ENCODE measurements around the gene CEP20. TPM values are rescaled to one million over a fixed set of nuclear protein-coding genes. Genes with fewer than 3 reads are reported as not detected.
A peak's percentile ranks its signal among the peaks of the same experiment; 100 is the strongest.

Gene CEP20
- total RNA-seq, 1 experiment from 2014 or later = 52.4 TPM

- Mint-ChIP-seq H3K36me3 (ENCODE audit: insufficient read depth, unreplicated experiment) (no peaks in the 10 kb centered on the region), H3K27ac (ENCODE audit: unreplicated experiment) (no peak overlapping the region), H3K4me3 (ENCODE audit: low read depth, unreplicated experiment) (no peak overlapping the region), H3K9me3 (ENCODE audit: low read depth, unreplicated experiment) (no peaks in the 10 kb centered on the region), H3K4me1 (ENCODE audit: low read depth, unreplicated experiment) (peaks cover 19% of the 10 kb centered on the region), H3K27me3 (ENCODE audit: unreplicated experiment) (no peaks in the 10 kb centered on the region)
- TF ChIP-seq, protein P1, sequence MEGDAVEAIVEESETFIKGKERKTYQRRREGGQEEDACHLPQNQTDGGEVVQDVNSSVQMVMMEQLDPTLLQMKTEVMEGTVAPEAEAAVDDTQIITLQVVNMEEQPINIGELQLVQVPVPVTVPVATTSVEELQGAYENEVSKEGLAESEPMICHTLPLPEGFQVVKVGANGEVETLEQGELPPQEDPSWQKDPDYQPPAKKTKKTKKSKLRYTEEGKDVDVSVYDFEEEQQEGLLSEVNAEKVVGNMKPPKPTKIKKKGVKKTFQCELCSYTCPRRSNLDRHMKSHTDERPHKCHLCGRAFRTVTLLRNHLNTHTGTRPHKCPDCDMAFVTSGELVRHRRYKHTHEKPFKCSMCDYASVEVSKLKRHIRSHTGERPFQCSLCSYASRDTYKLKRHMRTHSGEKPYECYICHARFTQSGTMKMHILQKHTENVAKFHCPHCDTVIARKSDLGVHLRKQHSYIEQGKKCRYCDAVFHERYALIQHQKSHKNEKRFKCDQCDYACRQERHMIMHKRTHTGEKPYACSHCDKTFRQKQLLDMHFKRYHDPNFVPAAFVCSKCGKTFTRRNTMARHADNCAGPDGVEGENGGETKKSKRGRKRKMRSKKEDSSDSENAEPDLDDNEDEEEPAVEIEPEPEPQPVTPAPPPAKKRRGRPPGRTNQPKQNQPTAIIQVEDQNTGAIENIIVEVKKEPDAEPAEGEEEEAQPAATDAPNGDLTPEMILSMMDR (IDR thresholded peaks at IDR 0.05; ENCODE audit: unreplicated experiment) = no peak
- CTCF ChIA-PET = no interaction called here
- no peak for DNase-seq
- no TSS peak for BruUV-seq (replicated peaks)
- intact Hi-C loops (cut with micrococcal nuclease; ENCODE audit: unreplicated experiment) = loop anchor here (5.0 kb wide), 1 partner anchor 46 kb away; the partner anchor contains the start of gene ABCC1
These were observed 12.6 kb upstream of the CEP20 start for GRCh38 chr16:15900901-15901500.

GRCh38 chr16:15900357-15900756, 12.0 kb upstream of the CEP20 start:
- no peak for DNase-seq
- no peaks in the 10 kb centered on the region for H3K9me3 Mint-ChIP-seq (ENCODE audit: low read depth, unreplicated experiment)
- no peaks in the 10 kb centered on the region for H3K27me3 Mint-ChIP-seq (ENCODE audit: unreplicated experiment)
- intact Hi-C loops (cut with micrococcal nuclease; ENCODE audit: unreplicated experiment) = loop anchor here (5.0 kb wide), 1 partner anchor 47 kb away; the partner anchor contains the start of gene ABCC1
- TF ChIP-seq, protein P1 (IDR thresholded peaks at IDR 0.05; ENCODE audit: unreplicated experiment) = no peak
- no peaks in the 10 kb centered on the region for H3K36me3 Mint-ChIP-seq (ENCODE audit: insufficient read depth, unreplicated experiment)
- no peak overlapping the region for H3K4me3 Mint-ChIP-seq (ENCODE audit: low read depth, unreplicated experiment)
- peaks cover 19% of the 10 kb centered on the region for H3K4me1 Mint-ChIP-seq (ENCODE audit: low read depth, unreplicated experiment)
- H3K27ac Mint-ChIP-seq (ENCODE audit: unreplicated experiment) = no peak overlapping the region
- CTCF ChIA-PET = interaction anchor here (0.6 to 1.9 kb wide), 4 partner anchors 12 to 270 kb away, joined by 3 to 10 read pairs (median 4); partner anchors contain the start of gene CEP20
- no TSS peak for BruUV-seq (replicated peaks)

GRCh38 chr16:15899538-15900100, 11.2 kb upstream of the CEP20 start:
- no peaks in the 10 kb centered on the region for H3K27me3 Mint-ChIP-seq (ENCODE audit: unreplicated experiment)
- H3K27ac Mint-ChIP-seq (ENCODE audit: unreplicated experiment) = peak overlapping the region; percentile 91
- H3K4me3 Mint-ChIP-seq (ENCODE audit: low read depth, unreplicated experiment) = peak overlapping the region; percentile 9
- DNase-seq = peak; percentile 91
- intact Hi-C loops (cut with micrococcal nuclease; ENCODE audit: unreplicated experiment) = loop anchor here (5.0 kb wide), 1 partner anchor 48 kb away; the partner anchor contains the start of gene ABCC1
- H3K9me3 Mint-ChIP-seq (ENCODE audit: low read depth, unreplicated experiment) = no peaks in the 10 kb centered on the region
- no TSS peak for BruUV-seq (replicated peaks)
- CTCF ChIA-PET = interaction anchor here (0.6 to 1.9 kb wide), 6 partner anchors 11 to 271 kb away, joined by 3 to 10 read pairs (median 3); partner anchors contain the start of gene CEP20
- H3K4me1 Mint-ChIP-seq (ENCODE audit: low read depth, unreplicated experiment) = peaks cover 19% of the 10 kb centered on the region
- TF ChIP-seq, protein P1 (IDR thresholded peaks at IDR 0.05; ENCODE audit: unreplicated experiment) = no peak
- no peaks in the 10 kb centered on the region for H3K36me3 Mint-ChIP-seq (ENCODE audit: insufficient read depth, unreplicated experiment)

DNA sequence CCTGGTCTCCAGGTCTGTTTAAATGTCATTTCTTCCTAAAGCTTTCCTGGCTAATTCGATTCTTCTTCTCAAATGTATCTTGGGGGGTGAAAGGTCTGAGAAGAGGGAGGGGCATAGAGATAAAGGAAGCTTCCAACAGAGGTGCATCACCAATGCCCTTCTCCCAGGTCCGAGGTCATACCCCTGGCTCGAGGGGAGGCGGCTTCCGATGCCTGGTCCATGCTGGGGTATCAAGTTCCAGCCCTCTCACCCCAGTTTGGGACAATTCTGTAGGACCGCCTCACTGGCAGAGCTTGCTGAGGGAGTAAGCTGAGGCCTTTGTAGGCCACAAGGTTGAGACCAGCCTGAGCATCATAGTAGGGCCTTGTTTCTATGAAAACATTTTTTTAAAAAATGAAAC, 10.3 kb upstream of the CEP20 start:
- Mint-ChIP-seq H3K27me3 (ENCODE audit: unreplicated experiment) (no peaks in the 10 kb centered on the region), H3K9me3 (ENCODE audit: low read depth, unreplicated experiment) (no peaks in the 10 kb centered on the region), H3K36me3 (ENCODE audit: insufficient read depth, unreplicated experiment) (no peaks in the 10 kb centered on the region), H3K4me1 (ENCODE audit: low read depth, unreplicated experiment) (peaks cover 19% of the 10 kb centered on the region), H3K27ac (ENCODE audit: unreplicated experiment) (no peak overlapping the region), H3K4me3 (ENCODE audit: low read depth, unreplicated experiment) (no peak overlapping the region)
- TF ChIP-seq, protein P1 (IDR thresholded peaks at IDR 0.05; ENCODE audit: unreplicated experiment) = no peak
- no TSS peak for BruUV-seq (replicated peaks)
- CTCF ChIA-PET = interaction anchor here (1.9 kb wide), 1 partner anchor 10 kb away, joined by 10 read pairs; the partner anchor contains the start of gene CEP20
- intact Hi-C loops (cut with micrococcal nuclease; ENCODE audit: unreplicated experiment) = no loop called here
- no peak for DNase-seq
